SU-DHL-6 (cell line): ENCODE results near the gene REXO5.

ENCODE experiments used
- CTCF ChIP-seq: fragments of 200-600 bp; sonication (generic); IDR thresholded peaks from one replicate; pipeline ENCODE4 v1.5.1; 2017; ENCODE audit warnings: antibody characterized with exemption, mild to moderate bottlenecking, low read length, moderate library complexity; ENCODE audit not compliant: insufficient read depth, poor library complexity, severe bottlenecking
- EZH2phosphoT487 ChIP-seq: fragments of 200-600 bp; sonication (generic), shearing (Covaris generic); conservative IDR thresholded peaks from 2 replicates; pipeline ENCODE4 v1.6.1; 2018; ENCODE audit warnings: mild to moderate bottlenecking, antibody characterized with exemption, low read length, moderate library complexity, mixed read lengths

GRCh38 chr16:20880867-20881502 lies 74.7 kb downstream of the REXO5 start:
- TF ChIP-seq CTCF (no peak), EZH2phosphoT487 (no peak)
